H1 (cell line): Measurements from ENCODE around the gene COX7A1. TPM values are rescaled to one million over a fixed set of nuclear protein-coding genes. Genes with fewer than 3 reads are reported as not detected.

Source experiments
- CTCF ChIA-PET: fragments of 300-600 bp; sonication (Branson Sonifier 250); formaldehyde crosslinking; loops from one replicate; lab custom pipeline; 2021; ENCODE audit not compliant: partially characterized antibody; lab: Charles Lee
- POLR2A ChIA-PET: fragments of 300-600 bp; sonication (Branson Sonifier 250); formaldehyde crosslinking; loops from one replicate; lab custom pipeline; 2021; ENCODE audit warnings: inconsistent platforms; ENCODE audit not compliant: partially characterized antibody; lab: Charles Lee
- DNase-seq, 2 experiments: peaks; one replicate each; pipeline versions ENCODE4 v3.0.0 to v3.0.0-alpha.2; 2010 to 2022; ENCODE audit warnings: low spot score in 2 of 2, low read depth in 1 of 2, mixed read lengths in 1 of 2
- FAIRE-seq: peaks from 2 replicates; lab custom pipeline; 2011; peaks lifted over from hg19 to GRCh38; lab: Jason Lieb, UNC
- H2AFZ ChIP-seq: 2 replicates; pipeline ENCODE4 v1.8.1; 2012; ENCODE audit warnings: low read length, inconsistent platforms
- H2AK5ac ChIP-seq: 2 replicates; pipeline ENCODE4 v1.6.1; 2013; ENCODE audit warnings: low read depth, low read length
- H2BK120ac ChIP-seq: replicated peaks from 2 replicates; pipeline ENCODE3; 2013; ENCODE audit warnings: low read depth, low read length, inconsistent platforms
- H2BK12ac ChIP-seq: 2 replicates; pipeline ENCODE4 v1.6.1; 2013; ENCODE audit warnings: low read depth, low read length
- H2BK15ac ChIP-seq: 2 replicates; pipeline ENCODE4 v1.6.1; 2013; ENCODE audit warnings: low read length
- H2BK20ac ChIP-seq: 2 replicates; pipeline ENCODE4 v1.6.1; 2013; ENCODE audit warnings: low read length
- H2BK5ac ChIP-seq: 2 replicates; pipeline ENCODE4 v1.6.1; 2013; ENCODE audit warnings: low read depth, low read length
- H3K14ac ChIP-seq: 2 replicates; pipeline ENCODE4 v1.6.1; 2013; ENCODE audit warnings: inconsistent platforms; ENCODE audit not compliant: insufficient read length
- H3K18ac ChIP-seq: 2 replicates; pipeline ENCODE4 v1.6.1; 2013; ENCODE audit warnings: low read length; ENCODE audit errors: extremely low read depth
- H3K23ac ChIP-seq: 2 replicates; pipeline ENCODE4 v1.6.1; 2013; ENCODE audit warnings: inconsistent platforms; ENCODE audit not compliant: insufficient read length
- H3K23me2 ChIP-seq: 2 replicates; pipeline ENCODE4 v1.6.1; 2013; ENCODE audit warnings: low read depth, low read length
- H3K27ac ChIP-seq: 2 replicates; pipeline ENCODE4 v1.6.1; 2011; ENCODE audit warnings: low read depth, low read length, inconsistent platforms
- H3K27me3 ChIP-seq, 4 experiments: replicated peaks in 1 of 4; 1 replicate in 1 of 4; 2 replicates in 3 of 4; pipeline versions ENCODE4 v1.6.1 to v1.8.1; 2011 to 2013; ENCODE audit warnings: low read length in 3 of 4, mild to moderate bottlenecking in 3 of 4, inconsistent platforms in 2 of 4, mixed read lengths in 2 of 4, moderate library complexity in 1 of 4; ENCODE audit not compliant: control insufficient read depth in 3 of 4, insufficient read depth in 3 of 4; ENCODE audit errors: extremely low read depth in 1 of 4
- H3K36me3 ChIP-seq, 4 experiments: 2 replicates each; pipeline versions ENCODE4 v1.6.1 to v1.8.1; 2011 to 2013; ENCODE audit warnings: mild to moderate bottlenecking in 4 of 4, low read length in 3 of 4, moderate library complexity in 2 of 4, control low read depth in 1 of 4, inconsistent platforms in 1 of 4; ENCODE audit not compliant: insufficient read depth in 4 of 4, control insufficient read depth in 2 of 4
- H3K4ac ChIP-seq: replicated peaks from 2 replicates; pipeline ENCODE3; 2013; ENCODE audit warnings: low read length, low read depth, mixed read lengths, inconsistent platforms; ENCODE audit not compliant: insufficient read length
- H3K4me1 ChIP-seq, 4 experiments: replicated peaks in 1 of 4; 1 replicate in 1 of 4; 2 replicates in 3 of 4; pipeline versions ENCODE4 v1.6.1 to v1.8.1; 2011 to 2013; ENCODE audit warnings: low read length in 3 of 4, inconsistent platforms in 2 of 4, mixed read lengths in 1 of 4; ENCODE audit not compliant: insufficient read depth in 4 of 4, control insufficient read depth in 3 of 4
- H3K4me2 ChIP-seq, 2 experiments: 2 replicates each; pipeline versions ENCODE4 v1.6.1 to v1.8.1; 2011 to 2013; ENCODE audit warnings: low read depth in 2 of 2, low read length in 2 of 2, control low read depth in 1 of 2, inconsistent platforms in 1 of 2, mild to moderate bottlenecking in 1 of 2; ENCODE audit not compliant: insufficient read depth in 1 of 2
- H3K4me3 ChIP-seq, 4 experiments: fragments of 200-600, 300-600 bp in 1 of 4; sonication (generic), shearing (Covaris generic), sonication (Bioruptor Twin) in 1 of 4; 2 replicates each; pipeline versions ENCODE4 v1.5.1 to v1.8.1; 2011 to 2016; ENCODE audit warnings: low read length in 4 of 4, low read depth in 3 of 4, control low read depth in 2 of 4, inconsistent platforms in 2 of 4, mild to moderate bottlenecking in 2 of 4, mixed read lengths in 1 of 4, moderate library complexity in 1 of 4; ENCODE audit not compliant: insufficient read depth in 2 of 4; ENCODE audit errors: extremely low read depth in 1 of 4
- H3K56ac ChIP-seq: replicated peaks from 2 replicates; pipeline ENCODE3; 2013; ENCODE audit warnings: low read depth, mild to moderate bottlenecking, mixed read lengths, low read length, inconsistent platforms; ENCODE audit not compliant: insufficient read length
- H3K79me1 ChIP-seq: 2 replicates; pipeline ENCODE4 v1.6.1; 2013; ENCODE audit warnings: low read depth, low read length, control low read depth
- H3K79me2 ChIP-seq, 2 experiments: 2 replicates each; pipeline versions ENCODE4 v1.6.1 to v1.8.1; 2012 to 2013; ENCODE audit warnings: low read length in 2 of 2, mild to moderate bottlenecking in 2 of 2, inconsistent platforms in 1 of 2; ENCODE audit not compliant: insufficient read depth in 2 of 2, control insufficient read depth in 1 of 2
- H3K9ac ChIP-seq, 4 experiments: replicated peaks in 1 of 4; 1 replicate in 1 of 4; 2 replicates in 3 of 4; pipeline versions ENCODE4 v1.6.1 to v1.8.1; 2011 to 2013; ENCODE audit warnings: low read depth in 3 of 4, low read length in 3 of 4, control low read depth in 2 of 4, mild to moderate bottlenecking in 2 of 4, moderate library complexity in 2 of 4, inconsistent platforms in 1 of 4; ENCODE audit errors: extremely low read depth in 1 of 4
- H3K9me3 ChIP-seq, 2 experiments: 2 replicates each; pipeline versions ENCODE4 v1.6.1 to v1.8.1; 2012 to 2013; ENCODE audit warnings: mild to moderate bottlenecking in 2 of 2, moderate library complexity in 2 of 2, control low read depth in 1 of 2, inconsistent platforms in 1 of 2, low read depth in 1 of 2, low read length in 1 of 2, mixed read lengths in 1 of 2; ENCODE audit not compliant: insufficient read depth in 2 of 2
- H4K20me1 ChIP-seq, 2 experiments: replicated peaks in 1 of 2; 2 replicates each; pipeline versions ENCODE3 to v1.8.1; 2011 to 2013; ENCODE audit warnings: inconsistent platforms in 2 of 2, low read length in 2 of 2, mild to moderate bottlenecking in 1 of 2; ENCODE audit not compliant: insufficient read depth in 2 of 2, control insufficient read depth in 1 of 2
- H4K5ac ChIP-seq: 2 replicates; pipeline ENCODE4 v1.6.1; 2013; ENCODE audit warnings: low read length, low read depth, mixed read lengths, inconsistent platforms; ENCODE audit not compliant: insufficient read length
- H4K8ac ChIP-seq: 2 replicates; pipeline ENCODE4 v1.8.0; 2013; ENCODE audit warnings: mild to moderate bottlenecking, moderate library complexity, low read length, inconsistent platforms; ENCODE audit not compliant: insufficient read depth; ENCODE audit errors: extremely low read depth
- H4K91ac ChIP-seq: replicated peaks from 2 replicates; pipeline ENCODE3; 2013; ENCODE audit warnings: low read length, mixed read lengths, inconsistent platforms; ENCODE audit not compliant: insufficient read length
- CBX8 ChIP-seq: fragments of 300-800, 300-1000 bp; sonication (generic); IDR thresholded peaks from 2 replicates; pipeline ENCODE4 v1.7.1; 2016; ENCODE audit warnings: low read depth, low read length, borderline replicate concordance
- HDAC2 ChIP-seq, 2 experiments: fragments of 300-600 bp in 1 of 2; sonication (generic) in 1 of 2; IDR thresholded peaks; 2 replicates each; pipeline ENCODE4 v1.6.1; 2011 to 2012; ENCODE audit warnings: low read depth in 2 of 2, low read length in 2 of 2, mild to moderate bottlenecking in 2 of 2, moderate library complexity in 2 of 2, borderline replicate concordance in 1 of 2, inconsistent platforms in 1 of 2
- RAD21 ChIP-seq, 2 experiments: IDR thresholded peaks in 1 of 2; conservative IDR thresholded peaks in 1 of 2; 2 replicates each; pipeline ENCODE4 v1.6.1; 2011; ENCODE audit warnings: low read depth in 2 of 2, low read length in 2 of 2, improper control_type of control experiment in 1 of 2, inconsistent platforms in 1 of 2, mild to moderate bottlenecking in 1 of 2, moderate library complexity in 1 of 2
- SAP30 ChIP-seq: fragments of 300-600 bp; sonication (generic); IDR thresholded peaks from 2 replicates; pipeline ENCODE4 v1.7.1; 2012; ENCODE audit warnings: low read length, moderate library complexity, mild to moderate bottlenecking, inconsistent platforms; ENCODE audit not compliant: insufficient read depth, insufficient replicate concordance
- TAF7 ChIP-seq: optimal IDR thresholded peaks from 2 replicates; pipeline ENCODE3; 2011; ENCODE audit warnings: low read depth, mild to moderate bottlenecking, inconsistent platforms, low read length, moderate library complexity, borderline replicate concordance
- WGBS, 2 experiments: shearing (Covaris generic) in 1 of 2; methylation state at CpG; one replicate each; pipeline versions ENCODE4 v1.1.6 to v1.1.7; 2013 to 2015; ENCODE audit warnings: low lambda C conversion rate in 2 of 2, mixed read lengths in 2 of 2, inconsistent platforms in 1 of 2, low coverage in 1 of 2, missing lambda C conversion rate in 1 of 2; ENCODE audit not compliant: insufficient replicate concordance in 2 of 2, insufficient coverage in 1 of 2, insufficient read length in 1 of 2; ENCODE audit errors: extremely low coverage in 1 of 2, missing lambda C conversion rate in 1 of 2; 5-methylcytosine and 5-hydroxymethylcytosine counted together
- polyA plus RNA-seq, 7 experiments: library from polyadenylated mRNA; depleted of rRNA in 3 of 7; stranded (reverse) in 5 of 7; unstranded in 2 of 7; fragments of >200 nt in 5 of 7; fragments of 200-250 nt in 2 of 7; gene quantifications; 1 replicate in 5 of 7; 2 replicates in 1 of 7; 4 replicates in 1 of 7; pipeline versions ENCODE4 v1.2.1 to v1.2.3, GENCODE V29; 2011 to 2013; ENCODE audit warnings: missing spikeins in 2 of 7, mixed read lengths in 2 of 7
- total RNA-seq: library from RNA; stranded (reverse); fragmentation: NEBNext Ultra II Directional; extraction: Animal tissue kit (Norgen Biotek cat#: 25700); gene quantifications from 2 replicates; pipeline ENCODE4 v1.2.1, GENCODE V29; 2021
- TF ChIP-seq, protein P1 (sequence below), 3 experiments: IDR thresholded peaks; 1 replicate in 2 of 3; 2 replicates in 1 of 3; pipeline versions ENCODE4 v1.5.1 to v1.6.1; 2011; ENCODE audit warnings: low read length in 3 of 3, mild to moderate bottlenecking in 3 of 3, inconsistent platforms in 2 of 3, low read depth in 1 of 3, moderate library complexity in 1 of 3; ENCODE audit not compliant: insufficient read depth in 1 of 3; ENCODE audit errors: control extremely low read depth in 1 of 3

Gene COX7A1
- total and polyA plus RNA-seq, 2 of the 8 experiments (the other 6 are each of a cell fraction or from before 2014, with no cell fraction given): 0.60 TPM

- TF ChIP-seq, protein P1, sequence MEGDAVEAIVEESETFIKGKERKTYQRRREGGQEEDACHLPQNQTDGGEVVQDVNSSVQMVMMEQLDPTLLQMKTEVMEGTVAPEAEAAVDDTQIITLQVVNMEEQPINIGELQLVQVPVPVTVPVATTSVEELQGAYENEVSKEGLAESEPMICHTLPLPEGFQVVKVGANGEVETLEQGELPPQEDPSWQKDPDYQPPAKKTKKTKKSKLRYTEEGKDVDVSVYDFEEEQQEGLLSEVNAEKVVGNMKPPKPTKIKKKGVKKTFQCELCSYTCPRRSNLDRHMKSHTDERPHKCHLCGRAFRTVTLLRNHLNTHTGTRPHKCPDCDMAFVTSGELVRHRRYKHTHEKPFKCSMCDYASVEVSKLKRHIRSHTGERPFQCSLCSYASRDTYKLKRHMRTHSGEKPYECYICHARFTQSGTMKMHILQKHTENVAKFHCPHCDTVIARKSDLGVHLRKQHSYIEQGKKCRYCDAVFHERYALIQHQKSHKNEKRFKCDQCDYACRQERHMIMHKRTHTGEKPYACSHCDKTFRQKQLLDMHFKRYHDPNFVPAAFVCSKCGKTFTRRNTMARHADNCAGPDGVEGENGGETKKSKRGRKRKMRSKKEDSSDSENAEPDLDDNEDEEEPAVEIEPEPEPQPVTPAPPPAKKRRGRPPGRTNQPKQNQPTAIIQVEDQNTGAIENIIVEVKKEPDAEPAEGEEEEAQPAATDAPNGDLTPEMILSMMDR (IDR thresholded peaks at IDR 0.05; ENCODE audit: control extremely low read depth in 1 of 3, insufficient read depth in 1 of 3, low read depth in 1 of 3, low read length in 3 of 3): peak; percentile 10 to 53 (median 53); a peak in 3 of 4 replicates
- TF ChIP-seq SAP30: peak; percentile 32
- no peak for TF ChIP-seq TAF7
- TF ChIP-seq CBX8: no peak
- peak; percentile 12 to 29; a peak in 2 of 4 replicates for TF ChIP-seq RAD21 (IDR thresholded peaks at IDR 0.05 in 1 of 2, conservative IDR thresholded peaks at IDR 0.05 in 1 of 2; ENCODE audit: low read depth in 2 of 2, low read length in 2 of 2)
- 0 out of 4 replicates have a peak, but pooled peaks of 1 of the 2 experiments have one; percentile 67 for TF ChIP-seq HDAC2 (IDR thresholded peaks at IDR 0.05; ENCODE audit: borderline replicate concordance in 1 of 2, low read depth in 2 of 2, low read length in 2 of 2)
- Histone ChIP-seq H3K9ac (peak overlapping the region; percentile 39 to 72 (median 56)), H3K18ac (peak overlapping the region; percentile 62), H3K27me3 (no peaks in the 10 kb centered on the region), H4K5ac (peak overlapping the region; percentile 12), H4K91ac (peak overlapping the region; percentile 63), H2BK12ac (peak overlapping the region; percentile 68; the same call in 1 of the 2 replicates), H4K8ac (0 out of 2 replicates have a peak overlapping the region, but pooled peaks have one; percentile 37), H3K4me2 (peak overlapping the region; percentile 76 to 94), H3K79me2 (peaks cover 0 to 9% of the 10 kb centered on the region in 2 experiments; a peak in 1 of 4 replicates), H4K20me1 (peaks cover 3 to 6% of the 10 kb centered on the region in 2 experiments), H3K27ac (peak overlapping the region; percentile 57), H3K36me3 (peaks cover 4 to 19% (median 12%) of the 10 kb centered on the region in 4 experiments; a peak in 5 of 8 replicates), H3K4ac (peak overlapping the region; percentile 40), H3K23me2 (peaks cover 10% of the 10 kb centered on the region), H2AK5ac (no peak overlapping the region), H2BK15ac (no peak overlapping the region), H2BK20ac (no peak overlapping the region), H3K9me3 (no peaks in the 10 kb centered on the region), H3K4me3 (peak overlapping the region; percentile 73 to 96 (median 82)), H3K56ac (peak overlapping the region; percentile 24), H2BK120ac (no peak overlapping the region), H3K79me1 (peaks cover 12% of the 10 kb centered on the region), H3K14ac (no peak overlapping the region), H2AFZ (peak overlapping the region; percentile 7; the same call in 1 of the 2 replicates), H3K4me1 (peaks cover 8 to 23% (median 18%) of the 10 kb centered on the region in 4 experiments), H3K23ac (no peak overlapping the region), H2BK5ac (peak overlapping the region; percentile 87; the same call in 1 of the 2 replicates)
- FAIRE-seq (no peak), DNase-seq (peak in 1 of 2 experiments; percentile 65)
- CTCF ChIA-PET: interaction anchor here (1.0 to 1.5 kb wide), 5 partner anchors 11 to 57 kb away, joined by 3 to 5 read pairs (median 3); no protein-coding TSS in a partner anchor
- POLR2A ChIA-PET: interaction anchor here (1.1 to 2.9 kb wide), 4 partner anchors 11 to 120 kb away, joined by 4 to 27 read pairs (median 11); partner anchors contain the start of genes ZNF146 and ZNF565
- 12% methylated on average over 40 of the region's 48 CpGs; no CpG with 5 or more reads in 1 of the 2 experiments for WGBS, 2 experiments
Observed at GRCh38 chr19:36113894-36114720, 38.1 kb downstream of the COX7A1 start.
